ENCODE measurements around the gene STX11. TPM values are rescaled to one million over a fixed set of nuclear protein-coding genes. Genes with fewer than 3 reads are reported as not detected.

STX11 gene
- total and polyA plus RNA-seq, 8 donors, result 1.8 to 31.3 (median 2.5) TPM

DNA sequence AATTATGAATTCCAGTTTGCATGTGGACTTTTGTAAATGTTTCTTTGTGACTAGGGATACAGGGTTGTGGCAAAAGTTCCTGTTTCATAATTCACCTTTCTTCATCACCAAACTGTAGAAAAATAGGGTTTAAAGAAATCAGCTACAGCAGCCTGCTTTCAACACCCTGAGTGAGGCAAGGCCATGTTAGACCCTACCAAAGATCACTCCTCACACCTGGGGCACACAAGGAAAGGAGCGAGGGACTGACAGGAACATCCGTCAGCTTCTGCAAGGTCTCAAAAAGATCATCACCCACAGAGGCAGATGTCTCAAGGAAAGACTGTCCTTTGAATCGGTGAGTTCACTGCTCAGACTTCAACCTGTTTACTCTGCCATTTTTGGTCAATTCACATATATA, 10.5 kb upstream of the STX11 start:
- H3K27ac ChIP-seq, result peak overlapping the region in 1 of 2 donors; percentile 78
- no peak for ATAC-seq
- H3K4me1 ChIP-seq, result peaks cover 0 to 12% of the 10 kb centered on the region in 2 donors
- H3K36me3 ChIP-seq, result no peaks in the 10 kb centered on the region
- intact Hi-C loops (cut with DNase I), result no loop called here
- DNase-seq, result no peak
- H3K27me3 ChIP-seq, result no peaks in the 10 kb centered on the region
- H3K4me3 ChIP-seq, result no peak overlapping the region
- no peaks in the 10 kb centered on the region for H3K9me3 ChIP-seq
- TF ChIP-seq, protein P1, sequence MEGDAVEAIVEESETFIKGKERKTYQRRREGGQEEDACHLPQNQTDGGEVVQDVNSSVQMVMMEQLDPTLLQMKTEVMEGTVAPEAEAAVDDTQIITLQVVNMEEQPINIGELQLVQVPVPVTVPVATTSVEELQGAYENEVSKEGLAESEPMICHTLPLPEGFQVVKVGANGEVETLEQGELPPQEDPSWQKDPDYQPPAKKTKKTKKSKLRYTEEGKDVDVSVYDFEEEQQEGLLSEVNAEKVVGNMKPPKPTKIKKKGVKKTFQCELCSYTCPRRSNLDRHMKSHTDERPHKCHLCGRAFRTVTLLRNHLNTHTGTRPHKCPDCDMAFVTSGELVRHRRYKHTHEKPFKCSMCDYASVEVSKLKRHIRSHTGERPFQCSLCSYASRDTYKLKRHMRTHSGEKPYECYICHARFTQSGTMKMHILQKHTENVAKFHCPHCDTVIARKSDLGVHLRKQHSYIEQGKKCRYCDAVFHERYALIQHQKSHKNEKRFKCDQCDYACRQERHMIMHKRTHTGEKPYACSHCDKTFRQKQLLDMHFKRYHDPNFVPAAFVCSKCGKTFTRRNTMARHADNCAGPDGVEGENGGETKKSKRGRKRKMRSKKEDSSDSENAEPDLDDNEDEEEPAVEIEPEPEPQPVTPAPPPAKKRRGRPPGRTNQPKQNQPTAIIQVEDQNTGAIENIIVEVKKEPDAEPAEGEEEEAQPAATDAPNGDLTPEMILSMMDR (IDR thresholded peaks at IDR 0.05), result no peak

DNA sequence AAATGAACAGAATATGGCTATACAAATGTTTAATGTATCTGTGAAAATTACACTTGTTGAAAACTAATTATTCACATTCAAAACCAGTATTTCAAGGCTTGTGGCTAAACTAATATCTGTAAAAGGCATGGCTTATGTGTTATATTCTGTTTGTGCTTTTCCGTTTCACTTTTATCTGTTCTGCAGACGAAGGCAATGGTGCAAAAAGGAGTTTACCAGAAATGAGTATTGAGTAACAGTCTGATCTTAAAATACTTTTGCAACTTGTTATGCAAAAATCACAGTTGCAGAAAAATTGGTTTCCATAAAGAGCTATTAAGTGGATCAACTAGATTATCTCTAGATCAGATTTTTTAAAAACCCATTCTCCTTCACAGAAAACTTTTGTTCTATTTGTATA, 9.4 kb upstream of the STX11 start:
- ATAC-seq (no peak), DNase-seq (no peak)
- no peaks in the 10 kb centered on the region for H3K9me3 ChIP-seq
- H3K27me3 ChIP-seq, result no peaks in the 10 kb centered on the region
- H3K36me3 ChIP-seq, result no peaks in the 10 kb centered on the region
- peak overlapping the region in 1 of 2 donors; percentile 78 for H3K27ac ChIP-seq
- H3K4me3 ChIP-seq, result peak overlapping the region in 1 of 2 donors; percentile 1
- H3K4me1 ChIP-seq, result peaks cover 0 to 12% of the 10 kb centered on the region in 2 donors
- TF ChIP-seq, protein P1 (IDR thresholded peaks at IDR 0.05), result no peak
- intact Hi-C loops (cut with DNase I), result no loop called here

DNA sequence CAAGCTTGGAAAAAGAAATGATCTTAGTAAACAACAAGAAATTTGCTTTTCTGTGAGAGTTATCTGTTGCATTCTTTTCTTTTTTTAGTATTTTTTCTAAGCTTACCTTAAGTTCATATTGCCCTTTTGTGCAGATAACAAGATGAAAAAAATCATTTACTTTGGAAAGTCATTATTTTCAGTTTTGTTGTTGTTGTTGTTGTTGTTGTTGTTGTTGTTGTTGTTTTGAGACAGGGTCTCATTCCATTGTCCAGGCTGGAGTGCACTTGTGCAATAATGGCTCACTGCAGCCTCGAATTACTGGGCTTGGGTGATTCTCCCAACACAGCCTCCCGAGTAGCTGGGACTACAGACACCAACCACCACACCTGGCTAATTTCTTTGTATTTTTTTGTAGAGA, 8.8 kb upstream of the STX11 start:
- peaks cover 0 to 12% of the 10 kb centered on the region in 2 donors for H3K4me1 ChIP-seq
- ATAC-seq, result no peak
- TF ChIP-seq, protein P1 (IDR thresholded peaks at IDR 0.05), result no peak
- H3K9me3 ChIP-seq, result no peaks in the 10 kb centered on the region
- H3K27ac ChIP-seq, result peak overlapping the region in 1 of 2 donors; percentile 78
- H3K27me3 ChIP-seq, result no peaks in the 10 kb centered on the region
- DNase-seq, result no peak
- intact Hi-C loops (cut with DNase I), result no loop called here
- no peak overlapping the region for H3K4me3 ChIP-seq
- H3K36me3 ChIP-seq, result no peaks in the 10 kb centered on the region

DNA sequence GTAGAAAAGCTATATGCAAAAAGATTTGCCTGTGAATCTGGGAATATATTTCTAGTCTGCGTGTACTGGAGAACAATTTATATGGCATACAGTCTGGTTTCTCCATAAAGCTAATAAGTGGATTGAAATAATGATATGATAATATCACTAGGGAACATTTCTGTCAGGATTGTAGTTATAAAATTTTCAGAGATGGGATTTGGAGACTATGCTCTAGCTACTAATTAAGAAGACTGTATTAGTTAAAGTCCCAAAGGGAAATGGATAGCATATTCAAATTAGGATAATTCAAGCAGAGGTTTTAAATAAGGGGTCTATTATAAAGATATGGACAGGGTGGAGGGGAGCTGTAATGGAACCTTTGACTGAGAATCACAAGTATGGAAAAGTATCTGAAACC, 7.2 kb upstream of the STX11 start:
- intact Hi-C loops (cut with DNase I), result no loop called here
- Histone ChIP-seq H3K9me3 (no peaks in the 10 kb centered on the region), H3K36me3 (no peaks in the 10 kb centered on the region), H3K27me3 (no peaks in the 10 kb centered on the region), H3K4me3 (no peak overlapping the region), H3K4me1 (peaks cover 0 to 12% of the 10 kb centered on the region in 2 donors), H3K27ac (no peak overlapping the region)
- DNase-seq (no peak), ATAC-seq (no peak)
- TF ChIP-seq, protein P1 (IDR thresholded peaks at IDR 0.05), result no peak

DNA sequence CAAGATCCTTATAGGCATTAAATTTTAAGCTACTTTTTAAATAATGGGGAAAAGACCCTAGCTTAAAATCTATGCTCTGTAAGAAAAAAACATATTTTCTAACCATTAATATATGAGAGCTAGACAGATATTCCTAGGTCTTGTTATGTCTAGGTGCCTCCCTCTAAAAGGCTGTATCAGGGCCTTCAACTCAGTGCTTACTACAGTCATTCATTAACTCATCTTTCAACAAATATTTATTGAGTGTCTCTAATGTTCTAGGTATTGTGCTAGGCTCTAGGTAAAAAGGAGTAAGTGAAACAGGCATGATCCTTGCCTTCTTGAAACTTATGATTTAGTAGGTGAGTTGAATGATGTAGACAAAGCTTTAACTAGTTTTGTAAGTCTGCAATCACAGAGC, 6.4 kb upstream of the STX11 start:
- H3K36me3 ChIP-seq, result no peaks in the 10 kb centered on the region
- intact Hi-C loops (cut with DNase I), result no loop called here
- H3K27me3 ChIP-seq, result no peaks in the 10 kb centered on the region
- H3K27ac ChIP-seq, result no peak overlapping the region
- ATAC-seq (no peak), DNase-seq (no peak)
- H3K4me3 ChIP-seq, result no peak overlapping the region
- H3K4me1 ChIP-seq, result peaks cover 0 to 12% of the 10 kb centered on the region in 2 donors
- H3K9me3 ChIP-seq, result no peaks in the 10 kb centered on the region
- TF ChIP-seq, protein P1 (IDR thresholded peaks at IDR 0.05), result no peak
